ENCODE data around the gene BBX.

BBX gene

DNA sequence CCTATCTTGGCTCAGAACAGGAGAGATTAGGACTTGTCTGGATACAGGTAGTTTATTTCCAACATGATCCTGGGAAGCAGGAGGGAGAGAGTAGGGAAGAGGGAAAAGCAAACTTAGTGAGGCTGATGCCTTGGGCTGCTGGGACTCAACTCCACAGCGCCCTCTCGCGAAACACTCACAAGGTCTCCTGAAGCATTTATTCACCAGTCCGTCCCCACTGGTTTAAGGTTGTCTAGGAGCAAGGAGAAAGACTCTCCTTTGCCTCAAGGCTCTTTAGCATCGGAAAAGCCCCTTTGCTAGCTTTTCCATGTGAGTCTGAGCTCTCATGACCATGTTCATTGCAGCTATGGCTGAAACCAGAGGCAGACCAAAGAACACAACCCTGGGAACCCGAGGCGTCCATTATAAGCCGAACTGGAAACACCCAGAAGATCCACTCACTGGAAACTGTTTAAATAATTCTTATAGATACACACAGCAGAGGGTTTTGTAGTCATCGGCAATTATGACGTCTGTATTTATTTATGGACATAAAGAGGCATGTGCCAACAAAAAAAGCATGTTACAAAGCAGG is 323.6 kb downstream of the BBX start:
- no peak for DNase-seq
- H3K4me3 Mint-ChIP-seq, result no peak overlapping the region
- peak in 1 of 2 donors; percentile 36 for ATAC-seq (replicated peaks)

DNA sequence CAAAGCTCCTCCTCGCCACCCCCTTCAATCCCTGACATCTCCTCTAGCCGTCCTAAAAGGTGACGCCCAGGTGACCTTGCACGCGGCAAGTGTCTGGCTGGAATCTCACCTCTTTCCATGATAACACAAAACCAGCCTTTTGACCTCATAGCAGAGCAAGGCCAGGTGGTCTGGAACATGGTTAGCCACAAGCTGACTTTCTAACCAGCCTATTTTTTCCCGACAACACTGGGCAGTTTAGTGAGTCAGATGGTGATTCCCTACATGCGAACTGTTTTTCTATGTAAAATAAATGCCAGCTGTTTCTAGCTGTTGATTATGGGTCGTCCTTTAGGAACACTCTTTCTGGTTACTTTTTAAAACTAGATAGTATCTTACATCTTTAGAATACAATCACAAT is 325.0 kb downstream of the BBX start:
- Mint-ChIP-seq H3K4me1 (peaks cover 0 to 5% of the 10 kb centered on the region in 2 donors), H3K27me3 (peaks cover 4 to 5% of the 10 kb centered on the region in 2 donors), H3K36me3 (peaks cover 3 to 7% of the 10 kb centered on the region in 2 donors), H3K27ac (no peak overlapping the region), H3K9me3 (peaks cover 3% of the 10 kb centered on the region in 2 donors), H3K4me3 (no peak overlapping the region)
- no peak for ATAC-seq (replicated peaks)
- no peak for DNase-seq

More for the DNA sequence above, 323.6 kb downstream of the BBX start:
- H3K4me1 Mint-ChIP-seq, result peaks cover 0 to 5% of the 10 kb centered on the region in 2 donors
- peaks cover 3% of the 10 kb centered on the region in 2 donors for H3K36me3 Mint-ChIP-seq
- H3K27me3 Mint-ChIP-seq, result peaks cover 4 to 5% of the 10 kb centered on the region in 2 donors
- peaks cover 0 to 1% of the 10 kb centered on the region in 2 donors for H3K9me3 Mint-ChIP-seq
- H3K27ac Mint-ChIP-seq, result no peak overlapping the region

DNA sequence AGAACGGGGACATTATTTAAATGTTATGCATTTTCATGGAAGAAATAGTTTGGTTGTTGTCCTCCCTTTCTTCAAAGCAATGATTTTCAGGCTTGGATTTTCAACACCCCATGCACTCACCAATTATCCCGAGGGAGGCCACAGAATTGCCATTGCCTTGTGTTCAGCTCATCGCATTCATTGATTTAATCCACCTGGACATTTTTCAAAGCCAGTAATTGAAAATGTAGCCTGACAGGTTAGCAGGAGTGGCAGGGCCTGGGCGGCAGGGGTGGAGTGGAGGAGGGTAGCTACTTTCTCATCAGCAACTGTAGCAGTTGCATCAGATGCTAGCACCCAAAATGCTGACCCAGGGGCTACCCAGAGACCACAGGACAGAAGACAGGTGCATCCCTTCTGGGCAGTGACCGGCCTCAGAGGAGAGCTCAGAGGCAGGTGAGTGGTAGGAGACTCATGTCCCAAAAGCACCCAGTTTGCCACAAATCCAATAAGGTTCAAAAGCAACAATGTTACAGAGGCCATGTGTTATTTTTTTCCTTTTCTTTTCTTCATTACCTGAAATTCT is 325.7 kb downstream of the BBX start:
- no peak overlapping the region for H3K27ac Mint-ChIP-seq
- H3K9me3 Mint-ChIP-seq, result peaks cover 3 to 4% of the 10 kb centered on the region in 2 donors
- no peak overlapping the region for H3K4me3 Mint-ChIP-seq
- peaks cover 4 to 5% of the 10 kb centered on the region in 2 donors for H3K27me3 Mint-ChIP-seq
- H3K4me1 Mint-ChIP-seq, result peaks cover 0 to 5% of the 10 kb centered on the region in 2 donors
- no peak for ATAC-seq (replicated peaks)
- no peak for DNase-seq
- H3K36me3 Mint-ChIP-seq, result peaks cover 3 to 8% of the 10 kb centered on the region in 2 donors

GRCh38 chr3:107850681-107851080 is 327.9 kb downstream of the BBX start:
- H3K4me3 Mint-ChIP-seq, result no peak overlapping the region
- H3K27me3 Mint-ChIP-seq, result peaks cover 4 to 5% of the 10 kb centered on the region in 2 donors
- peaks cover 0 to 5% of the 10 kb centered on the region in 2 donors for H3K4me1 Mint-ChIP-seq
- H3K9me3 Mint-ChIP-seq, result peaks cover 3 to 4% of the 10 kb centered on the region in 2 donors
- ATAC-seq (replicated peaks), result peak in 1 of 2 donors; percentile 63
- no peak for DNase-seq
- H3K36me3 Mint-ChIP-seq, result peaks cover 3 to 8% of the 10 kb centered on the region in 2 donors
- no peak overlapping the region for H3K27ac Mint-ChIP-seq

DNA sequence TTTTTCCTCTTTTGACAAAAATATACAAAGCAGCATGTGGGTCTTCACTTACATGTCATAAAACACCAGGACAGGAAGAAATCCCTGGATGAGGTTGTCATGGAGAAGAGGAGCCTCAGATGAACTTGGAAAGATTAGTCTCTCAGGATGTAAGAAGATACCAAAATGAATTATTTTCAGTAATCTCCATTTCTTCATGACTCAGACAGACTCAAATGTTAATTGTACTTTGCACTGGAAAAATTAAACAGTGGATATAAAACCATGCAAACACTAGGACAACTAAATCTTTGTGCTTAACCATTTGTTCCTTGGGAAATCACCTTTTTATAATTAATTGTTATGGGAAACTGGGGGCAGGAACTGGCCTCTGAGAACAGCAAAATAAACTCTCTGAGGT is 331.1 kb downstream of the BBX start:
- H3K27me3 Mint-ChIP-seq, result peaks cover 4 to 5% of the 10 kb centered on the region in 2 donors
- no peak for ATAC-seq (replicated peaks)
- no peak for DNase-seq

DNA sequence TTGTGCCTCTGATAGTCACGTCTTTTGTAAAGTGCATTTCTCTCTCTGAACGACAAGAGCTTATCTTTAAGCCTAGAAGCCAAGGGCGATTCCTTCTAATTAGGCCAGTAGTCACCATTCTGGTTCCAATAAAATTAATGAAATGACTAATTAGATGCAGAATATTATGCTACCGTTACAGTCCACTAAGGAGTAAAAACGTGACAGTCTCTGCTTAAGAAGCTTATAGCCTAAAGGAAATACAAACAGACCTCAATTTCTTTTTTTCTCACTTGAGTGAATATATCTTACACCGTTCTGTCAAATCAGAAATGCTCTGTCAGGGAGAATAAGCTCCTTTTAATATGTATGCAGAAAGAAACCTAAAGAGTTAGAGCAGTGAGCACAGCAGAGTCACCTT is 332.0 kb downstream of the BBX start:
- DNase-seq, result no peak
- Mint-ChIP-seq H3K9me3 (peaks cover 3 to 4% of the 10 kb centered on the region in 2 donors), H3K36me3 (peaks cover 3 to 8% of the 10 kb centered on the region in 2 donors), H3K27me3 (peaks cover 4 to 5% of the 10 kb centered on the region in 2 donors), H3K4me3 (no peak overlapping the region), H3K27ac (no peak overlapping the region), H3K4me1 (peaks cover 0 to 5% of the 10 kb centered on the region in 2 donors)
- no peak for ATAC-seq (replicated peaks)

More for the DNA sequence above, 331.1 kb downstream of the BBX start:
- peaks cover 3 to 8% of the 10 kb centered on the region in 2 donors for H3K36me3 Mint-ChIP-seq
- H3K9me3 Mint-ChIP-seq, result peaks cover 3 to 4% of the 10 kb centered on the region in 2 donors
- no peak overlapping the region for H3K4me3 Mint-ChIP-seq
- H3K27ac Mint-ChIP-seq, result no peak overlapping the region
- H3K4me1 Mint-ChIP-seq, result peaks cover 0 to 5% of the 10 kb centered on the region in 2 donors

GRCh38 chr3:107855710-107856109 is 332.9 kb downstream of the BBX start:
- H3K4me1 Mint-ChIP-seq, result peaks cover 0 to 3% of the 10 kb centered on the region in 2 donors
- H3K36me3 Mint-ChIP-seq, result peaks cover 1 to 7% of the 10 kb centered on the region in 2 donors
- H3K4me3 Mint-ChIP-seq, result no peak overlapping the region
- peaks cover 3% of the 10 kb centered on the region in 2 donors for H3K9me3 Mint-ChIP-seq
- ATAC-seq (replicated peaks) (peak; percentile 70 to 76), DNase-seq (no peak)
- peaks cover 3% of the 10 kb centered on the region in 2 donors for H3K27me3 Mint-ChIP-seq
- H3K27ac Mint-ChIP-seq, result no peak overlapping the region

DNA sequence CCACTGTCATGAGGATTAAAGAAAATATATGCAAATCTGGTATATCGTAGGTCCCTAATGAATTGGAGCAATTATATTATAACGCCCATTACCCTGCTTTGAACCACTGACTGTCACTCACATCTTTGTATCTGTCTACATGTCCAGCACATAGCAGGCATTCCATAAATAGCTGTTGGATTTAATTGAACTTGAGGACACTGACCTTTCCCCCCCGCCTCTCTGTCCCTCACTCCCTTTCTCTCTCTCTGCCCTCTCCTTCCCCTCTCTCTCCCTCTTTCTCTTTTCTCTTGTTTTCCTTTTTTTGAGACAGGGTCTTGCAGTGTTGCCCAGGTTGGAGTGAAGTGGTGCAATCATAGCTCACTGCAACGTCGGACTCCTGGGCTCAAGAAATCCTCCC is 335.1 kb downstream of the BBX start:
- no peaks in the 10 kb centered on the region for H3K27me3 Mint-ChIP-seq
- H3K36me3 Mint-ChIP-seq, result peaks cover 2 to 3% of the 10 kb centered on the region in 2 donors
- ATAC-seq (replicated peaks) (no peak), DNase-seq (no peak)
- no peak overlapping the region for H3K27ac Mint-ChIP-seq
- no peak overlapping the region for H3K4me3 Mint-ChIP-seq
- H3K4me1 Mint-ChIP-seq, result peaks cover 6 to 11% of the 10 kb centered on the region in 2 donors
- peaks cover 0 to 2% of the 10 kb centered on the region in 2 donors for H3K9me3 Mint-ChIP-seq

- Mint-ChIP-seq H3K9me3 (peaks cover 0 to 2% of the 10 kb centered on the region in 2 donors), H3K4me1 (peaks cover 6 to 11% of the 10 kb centered on the region in 2 donors), H3K27me3 (no peaks in the 10 kb centered on the region), H3K4me3 (no peak overlapping the region), H3K36me3 (peaks cover 2 to 3% of the 10 kb centered on the region in 2 donors), H3K27ac (no peak overlapping the region)
- DNase-seq (no peak), ATAC-seq (replicated peaks) (no peak)
Measured at GRCh38 chr3:107858876-107859275, 336.1 kb downstream of the BBX start.

All from stimulated activated naive B cell treated with anti-CD40 and anti-IgM and Interleukin-4, amounts not matched to agents 10 μg/mL and 1 μg/mL and 100 μg/mL, for 72 hours (primary cell).